Upper lobe of left lung (tissue), 4 donors: ENCODE data around the gene KIF26B.

Experiments
- EP300 ChIP-seq, 4 donors: sonication (generic); formaldehyde crosslinking; IDR thresholded peaks; one replicate each; pipeline ENCODE4 v1.5.1; 2017; ENCODE audit warnings: antibody characterized with exemption in 4 of 4, control low read depth in 2 of 4
- POLR2A ChIP-seq, 4 donors: fragments of 450-650 bp; IDR thresholded peaks; one replicate each; pipeline ENCODE4 v1.5.1; 2016 to 2017; ENCODE audit warnings: antibody characterized with exemption in 4 of 4, mild to moderate bottlenecking in 2 of 4
- POLR2AphosphoS5 ChIP-seq, 2 donors: sonication (generic); formaldehyde crosslinking; IDR thresholded peaks; one replicate each; pipeline ENCODE4 v1.5.1; 2017; ENCODE audit warnings: antibody characterized with exemption in 2 of 2
- TF ChIP-seq, protein P1 (sequence below), 6 experiments: fragments of 450-650 bp in 4 of 6; fragments of 200-600 bp in 2 of 6; sonication (generic) in 2 of 6; IDR thresholded peaks; one replicate each; pipeline ENCODE4 v1.5.1; 2016 to 2019; ENCODE audit warnings: antibody characterized with exemption in 6 of 6

DNA sequence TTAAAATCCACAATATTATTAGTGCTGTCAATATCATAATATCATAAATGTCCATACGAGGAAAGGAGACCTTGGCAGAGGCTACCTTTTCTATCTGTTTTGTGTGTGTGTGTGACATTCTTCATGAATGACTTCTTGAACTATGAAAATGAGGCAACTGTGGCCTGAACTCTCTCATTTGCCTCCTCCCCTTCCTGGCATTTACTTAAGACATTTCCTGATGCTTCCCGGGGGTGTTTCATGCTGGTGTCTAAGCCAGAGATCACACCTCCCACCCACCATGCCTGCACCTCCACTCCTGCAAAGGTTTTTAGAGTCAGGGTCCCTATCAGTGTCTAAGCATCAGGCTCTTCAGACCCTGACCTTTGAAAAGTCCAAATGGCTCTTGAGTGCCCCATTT is 420.9 kb downstream of the KIF26B start:
- TF ChIP-seq EP300 (IDR thresholded peaks at IDR 0.05) (no peak), POLR2AphosphoS5 (IDR thresholded peaks at IDR 0.05) (no peak), POLR2A (IDR thresholded peaks at IDR 0.05) (no peak)
- TF ChIP-seq, protein P1, sequence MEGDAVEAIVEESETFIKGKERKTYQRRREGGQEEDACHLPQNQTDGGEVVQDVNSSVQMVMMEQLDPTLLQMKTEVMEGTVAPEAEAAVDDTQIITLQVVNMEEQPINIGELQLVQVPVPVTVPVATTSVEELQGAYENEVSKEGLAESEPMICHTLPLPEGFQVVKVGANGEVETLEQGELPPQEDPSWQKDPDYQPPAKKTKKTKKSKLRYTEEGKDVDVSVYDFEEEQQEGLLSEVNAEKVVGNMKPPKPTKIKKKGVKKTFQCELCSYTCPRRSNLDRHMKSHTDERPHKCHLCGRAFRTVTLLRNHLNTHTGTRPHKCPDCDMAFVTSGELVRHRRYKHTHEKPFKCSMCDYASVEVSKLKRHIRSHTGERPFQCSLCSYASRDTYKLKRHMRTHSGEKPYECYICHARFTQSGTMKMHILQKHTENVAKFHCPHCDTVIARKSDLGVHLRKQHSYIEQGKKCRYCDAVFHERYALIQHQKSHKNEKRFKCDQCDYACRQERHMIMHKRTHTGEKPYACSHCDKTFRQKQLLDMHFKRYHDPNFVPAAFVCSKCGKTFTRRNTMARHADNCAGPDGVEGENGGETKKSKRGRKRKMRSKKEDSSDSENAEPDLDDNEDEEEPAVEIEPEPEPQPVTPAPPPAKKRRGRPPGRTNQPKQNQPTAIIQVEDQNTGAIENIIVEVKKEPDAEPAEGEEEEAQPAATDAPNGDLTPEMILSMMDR (IDR thresholded peaks at IDR 0.05): no peak
